Heart right ventricle (tissue), 16 donors: ENCODE results near the gene PLK1. TPM values are rescaled to one million over a fixed set of nuclear protein-coding genes. Genes with fewer than 3 reads are reported as not detected.

ENCODE experiments used
- ATAC-seq, 8 donors: fragments of 200-7000 bp; cut with Tn5 transposase; one replicate each; pipeline ENCODE4 v1.9.1; 2020; ENCODE audit warnings: mild to moderate bottlenecking in 8 of 8, moderate library complexity in 8 of 8, moderate number of reproducible peaks in 1 of 8
- DNase-seq, 2 donors: peaks; one replicate each; pipeline ENCODE4 v3.0.0-alpha.2; 2020
- H3K27ac ChIP-seq, 10 donors: fragments of 200-600 bp; sonication (generic) in 2 of 10; one replicate each; pipeline versions ENCODE4 v1.5.0 to v1.8.0; 2020 to 2022; ENCODE audit warnings: mild to moderate bottlenecking in 3 of 10
- H3K27me3 ChIP-seq, 7 donors: fragments of 200-600 bp; one replicate each; pipeline ENCODE4 v1.8.0; 2021 to 2022; ENCODE audit warnings: mild to moderate bottlenecking in 2 of 7
- H3K36me3 ChIP-seq, 9 donors: fragments of 200-600 bp; sonication (generic) in 1 of 9; one replicate each; pipeline versions ENCODE4 v1.5.0 to v1.8.0; 2020 to 2022; ENCODE audit warnings: mild to moderate bottlenecking in 2 of 9
- H3K4me1 ChIP-seq, 9 donors: fragments of 200-600 bp; sonication (generic) in 1 of 9; one replicate each; pipeline versions ENCODE4 v1.5.0 to v1.8.0; 2020 to 2022; ENCODE audit warnings: mild to moderate bottlenecking in 4 of 9
- H3K4me3 ChIP-seq, 10 donors: fragments of 200-600 bp; sonication (generic) in 2 of 10; one replicate each; pipeline versions ENCODE4 v1.5.0 to v1.8.0; 2020 to 2022; ENCODE audit warnings: mild to moderate bottlenecking in 7 of 10, moderate library complexity in 2 of 10
- H3K9me3 ChIP-seq, 11 donors: fragments of 200-600 bp in 10 of 11; sonication (generic) in 2 of 11; one replicate each; pipeline versions ENCODE4 v1.5.0 to v1.8.0; 2013 to 2022; ENCODE audit warnings: mild to moderate bottlenecking in 2 of 11, control low read depth in 1 of 11, moderate library complexity in 1 of 11
- WGBS, 2 donors: extraction: QIAGEN DNeasy Blood & Tissue Kit; methylation state at CpG; one replicate each; pipeline ENCODE4 v1.1.7; 2013; ENCODE audit warnings: inconsistent platforms in 1 of 2; 5-methylcytosine and 5-hydroxymethylcytosine counted together
- intact Hi-C, 10 donors: fragments of 100-400 bp; cut with DNase I; formaldehyde crosslinking; loops; one replicate each; pipeline versions ENCODE4 v1.11.1 to v1.14.2; 2022
- polyA plus RNA-seq, 2 donors: library from polyadenylated mRNA; stranded (reverse); fragments of 200-250 nt; gene quantifications; one replicate each; pipeline ENCODE4 v1.2.3, GENCODE V29; 2013
- total RNA-seq, 10 donors: library from RNA; stranded (reverse); fragmentation: NEBNext Ultra II Directional in 3 of 10; extraction: Animal tissue kit (Norgen Biotek cat#: 25700) in 3 of 10; gene quantifications; one replicate each; pipeline versions ENCODE4 v1.2.1 to v1.2.4, GENCODE V29; 2021 to 2023
- TF ChIP-seq, protein P1 (sequence below), 9 donors: fragments of 200-600 bp; sonication (generic) in 2 of 9; IDR thresholded peaks; one replicate each; pipeline versions ENCODE4 v1.5.0 to v1.8.0; 2021 to 2022; ENCODE audit warnings: antibody characterized with exemption in 9 of 9, mild to moderate bottlenecking in 5 of 9, moderate library complexity in 1 of 9
- donor health status: Arrhythmogenic right ventricular cardiomyopathy.
- donor health status: ischemic (EF 13 %, LVEDD 7.1; RV severe dilation, severe dysfunction).
- donor health status: healthy with polysubstance abuse.
- donor health status: DM: no; HTN: yes; CAD: no.
- donor health status: DM: no; HTN: no; CAD: no.
- donor health status: ischemic (EF 25% LVEDD 6.9; RV normal size, moderate dysfunction).
- donor health status: ischemic (EF 25% LVEDD 5.7; RV mildly dilated, moderate dysfunction).
- donor health status: healthy.
- donor health status: DM: yes; HTN: yes; CAD: no.
- donor health status: Ischemic cardiomyopathy.
- donor health status: ischemic (EF 35%, LVEDD 5.7; RV mildly dilated, moderate dysfunction).
- donor health status: nonischemic (EF 11% LVEDD 7.7; RV severe dilation, severe dysfunction).
- donor health status: DM: yes; HTN: yes; CAD: no.
- donor health status: PGD.
- donor health status: ischemic (EF 29% LVEDD 5.4; RV normal size, mild dysfunction).
- donor health status: nonischemic (EF 23%, LVEDD 6.1; RV moderate dilation, normal function).

The PLK1 gene
- total and polyA plus RNA-seq, 12 donors = 0.32 to 6.0 (median 0.97) TPM

GRCh38 chr16:23673971-23674614, 4.6 kb upstream of the PLK1 start:
- no peak overlapping the region for H3K4me3 ChIP-seq
- TF ChIP-seq, protein P1, sequence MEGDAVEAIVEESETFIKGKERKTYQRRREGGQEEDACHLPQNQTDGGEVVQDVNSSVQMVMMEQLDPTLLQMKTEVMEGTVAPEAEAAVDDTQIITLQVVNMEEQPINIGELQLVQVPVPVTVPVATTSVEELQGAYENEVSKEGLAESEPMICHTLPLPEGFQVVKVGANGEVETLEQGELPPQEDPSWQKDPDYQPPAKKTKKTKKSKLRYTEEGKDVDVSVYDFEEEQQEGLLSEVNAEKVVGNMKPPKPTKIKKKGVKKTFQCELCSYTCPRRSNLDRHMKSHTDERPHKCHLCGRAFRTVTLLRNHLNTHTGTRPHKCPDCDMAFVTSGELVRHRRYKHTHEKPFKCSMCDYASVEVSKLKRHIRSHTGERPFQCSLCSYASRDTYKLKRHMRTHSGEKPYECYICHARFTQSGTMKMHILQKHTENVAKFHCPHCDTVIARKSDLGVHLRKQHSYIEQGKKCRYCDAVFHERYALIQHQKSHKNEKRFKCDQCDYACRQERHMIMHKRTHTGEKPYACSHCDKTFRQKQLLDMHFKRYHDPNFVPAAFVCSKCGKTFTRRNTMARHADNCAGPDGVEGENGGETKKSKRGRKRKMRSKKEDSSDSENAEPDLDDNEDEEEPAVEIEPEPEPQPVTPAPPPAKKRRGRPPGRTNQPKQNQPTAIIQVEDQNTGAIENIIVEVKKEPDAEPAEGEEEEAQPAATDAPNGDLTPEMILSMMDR (IDR thresholded peaks at IDR 0.05) = no peak
- DNase-seq (no peak), ATAC-seq (no peak)
- H3K9me3 ChIP-seq = no peaks in the 10 kb centered on the region
- 69 to 73% methylated on average over 8 of the region's 8 CpGs for WGBS, 2 donors
- H3K4me1 ChIP-seq = peaks cover under 1 to 11% (median 10%) of the 10 kb centered on the region in 9 donors
- H3K27me3 ChIP-seq = no peaks in the 10 kb centered on the region
- H3K27ac ChIP-seq = no peak overlapping the region
- intact Hi-C loops = no loop called here
- H3K36me3 ChIP-seq = peaks cover 0 to 67% (median 5%) of the 10 kb centered on the region in 9 donors

DNA sequence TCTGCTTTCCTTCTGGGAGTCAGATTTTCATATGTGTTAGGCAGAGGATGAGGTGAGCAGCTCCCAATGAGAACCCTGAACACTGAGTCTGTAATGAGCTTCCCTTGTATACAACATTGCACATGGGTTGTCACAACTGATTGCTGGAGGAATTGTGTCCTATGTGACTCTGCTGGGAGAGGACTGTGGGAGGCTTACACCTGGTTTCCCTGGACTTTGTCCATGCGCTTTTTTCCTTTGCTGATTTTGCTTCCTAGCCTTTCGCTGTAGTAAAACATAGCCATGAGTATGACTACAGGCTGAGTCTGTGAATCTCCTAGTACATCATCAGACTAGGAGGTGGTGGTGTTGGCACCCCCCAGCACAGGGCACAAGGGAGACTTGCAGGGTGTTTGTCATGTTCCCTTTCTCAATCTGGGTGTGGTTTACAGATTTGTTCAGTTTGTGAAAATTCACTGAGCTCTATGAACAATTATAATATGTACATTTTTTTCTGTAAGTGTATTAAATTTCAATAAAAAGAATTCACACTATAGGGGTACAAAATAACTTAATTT, 1.7 kb upstream of the PLK1 start:
- WGBS, 2 donors = 94 to 97% methylated on average over 2 of the region's 2 CpGs
- Histone ChIP-seq H3K27me3 (no peaks in the 10 kb centered on the region), H3K4me1 (peaks cover 3 to 29% (median 13%) of the 10 kb centered on the region in 9 donors), H3K36me3 (peaks cover 0 to 59% (median 4%) of the 10 kb centered on the region in 9 donors), H3K27ac (no peak overlapping the region), H3K4me3 (no peak overlapping the region), H3K9me3 (no peaks in the 10 kb centered on the region)
- intact Hi-C loops = no loop called here
- TF ChIP-seq, protein P1 (IDR thresholded peaks at IDR 0.05) = no peak
- DNase-seq (no peak), ATAC-seq (no peak)

DNA sequence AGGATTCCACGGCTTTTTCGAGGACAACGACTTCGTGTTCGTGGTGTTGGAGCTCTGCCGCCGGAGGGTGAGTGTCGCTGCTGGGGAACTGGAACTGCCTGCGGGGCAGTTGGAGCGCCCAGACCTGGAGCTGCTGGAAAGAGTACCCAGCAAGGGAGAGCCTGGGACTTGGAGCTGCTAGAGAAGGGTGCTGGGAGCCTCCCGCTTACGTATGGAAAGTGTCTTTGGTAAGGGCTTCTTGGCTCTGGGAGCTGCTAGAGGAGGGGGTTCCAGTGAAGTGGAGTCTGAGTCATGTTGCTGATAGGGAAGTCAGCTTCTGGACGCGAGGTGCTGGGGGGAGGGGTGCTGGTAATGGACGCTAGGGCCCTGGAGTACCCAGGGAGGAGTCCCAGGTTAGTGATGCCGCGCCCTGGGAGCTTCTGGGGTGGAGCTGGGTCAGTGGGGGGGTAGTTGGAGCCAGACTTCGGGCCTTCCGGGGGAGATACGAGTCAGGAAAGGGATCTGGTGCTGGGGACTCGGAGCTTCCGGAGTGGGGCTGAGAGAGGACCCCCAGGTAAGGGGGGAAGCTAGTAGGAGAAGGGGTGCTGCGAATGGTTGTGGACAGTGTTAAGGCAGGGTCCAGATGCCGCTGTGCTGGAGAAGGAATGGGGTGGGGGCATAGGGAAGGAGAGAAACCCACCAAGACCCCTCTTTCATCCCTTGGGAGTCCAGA, 741 bp downstream of the PLK1 start:
- WGBS, 2 donors = 18 to 21% methylated on average over 23 to 24 of the region's 24 CpGs
- intact Hi-C loops = no loop called here
- H3K27ac ChIP-seq = peak overlapping the region in 1 of 10 donors; percentile 32
- peaks cover 0 to 58% (median 5%) of the 10 kb centered on the region in 9 donors for H3K36me3 ChIP-seq
- H3K9me3 ChIP-seq = no peaks in the 10 kb centered on the region
- H3K4me3 ChIP-seq = peak overlapping the region in 9 of 10 donors; percentile 31 to 77 (median 62)
- TF ChIP-seq, protein P1 (IDR thresholded peaks at IDR 0.05) = no peak
- DNase-seq = no peak
- no peaks in the 10 kb centered on the region for H3K27me3 ChIP-seq
- H3K4me1 ChIP-seq = peaks cover 3 to 33% (median 13%) of the 10 kb centered on the region in 9 donors
- no peak for ATAC-seq

DNA sequence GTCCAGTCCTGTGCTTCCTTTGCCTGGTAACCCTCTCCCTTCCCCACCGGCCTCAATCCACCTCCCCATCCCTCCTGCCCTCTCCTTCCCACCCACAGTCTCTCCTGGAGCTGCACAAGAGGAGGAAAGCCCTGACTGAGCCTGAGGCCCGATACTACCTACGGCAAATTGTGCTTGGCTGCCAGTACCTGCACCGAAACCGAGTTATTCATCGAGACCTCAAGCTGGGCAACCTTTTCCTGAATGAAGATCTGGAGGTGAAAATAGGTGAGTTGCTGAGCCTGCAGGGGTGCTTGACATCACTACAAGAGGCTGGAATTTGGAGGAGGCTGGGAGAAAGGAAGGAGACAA, 1.3 kb downstream of the PLK1 start:
- ATAC-seq (no peak), DNase-seq (no peak)
- intact Hi-C loops = loop anchor here in 1 of 10 donors (5.0 kb wide), 1 partner anchor 357 kb away; no protein-coding TSS in a partner anchor
- Histone ChIP-seq H3K4me1 (peaks cover 3 to 33% (median 13%) of the 10 kb centered on the region in 9 donors), H3K36me3 (peaks cover 0 to 56% (median 7%) of the 10 kb centered on the region in 9 donors), H3K4me3 (peak overlapping the region in 1 of 10 donors; percentile 62), H3K27ac (no peak overlapping the region), H3K27me3 (no peaks in the 10 kb centered on the region), H3K9me3 (no peaks in the 10 kb centered on the region)
- TF ChIP-seq, protein P1 (IDR thresholded peaks at IDR 0.05) = no peak
- WGBS, 2 donors = 47 to 62% methylated on average over 6 of the region's 6 CpGs
